ENCODE data around the gene RASA3. TPM values are rescaled to one million over a fixed set of nuclear protein-coding genes. Genes with fewer than 3 reads are reported as not detected.

Gene RASA3
- total and polyA plus RNA-seq, 5 donors from 2014 or later: 93.8 to 265 (median 99.6) TPM

- DNase-seq (no peak), ATAC-seq (ENCODE audit: low read depth in 2 of 2) (no peak)
- peaks cover 33% of the 10 kb centered on the region for H3K36me3 Mint-ChIP-seq
- H3K4me3 ChIP-seq (ENCODE audit: low read depth, low read length): no peak overlapping the region
- peaks cover 0 to 6% (median 0%) of the 10 kb centered on the region in 7 donors for H3K9me3 Mint-ChIP-seq
- H3K4me1 Mint-ChIP-seq: peaks cover 5 to 55% (median 26%) of the 10 kb centered on the region in 4 donors
- no peaks in the 10 kb centered on the region for H3K27me3 Mint-ChIP-seq
- no peak overlapping the region for H3K27ac Mint-ChIP-seq
- H3K36me3 ChIP-seq (ENCODE audit: control insufficient read depth, insufficient read depth, low read length): peaks cover 66% of the 10 kb centered on the region
- no peaks in the 10 kb centered on the region for H3K9me3 ChIP-seq (ENCODE audit: control insufficient read depth in 2 of 2, low read length in 2 of 2)
- H3K27ac ChIP-seq (ENCODE audit: insufficient read depth, low read length, poor library complexity, severe bottlenecking): no peak overlapping the region
- peaks cover 20% of the 10 kb centered on the region for H3K4me1 ChIP-seq (ENCODE audit: control insufficient read depth, insufficient read depth, low read length, poor library complexity, severe bottlenecking)
- H3K4me3 Mint-ChIP-seq: peak overlapping the region in 1 of 4 donors; percentile 70
- H3K27me3 ChIP-seq (ENCODE audit: control insufficient read depth, insufficient read depth, low read length): no peaks in the 10 kb centered on the region
Observed at GRCh38 chr13:114073881-114074612, 58.4 kb downstream of the RASA3 start.

- Histone ChIP-seq H3K4me1 (ENCODE audit: control insufficient read depth, insufficient read depth, low read length, poor library complexity, severe bottlenecking) (peaks cover 21% of the 10 kb centered on the region), H3K27ac (ENCODE audit: insufficient read depth, low read length, poor library complexity, severe bottlenecking) (no peak overlapping the region), H3K36me3 (ENCODE audit: control insufficient read depth, insufficient read depth, low read length) (peaks cover 61% of the 10 kb centered on the region), H3K27me3 (ENCODE audit: control insufficient read depth, insufficient read depth, low read length) (no peaks in the 10 kb centered on the region), H3K9me3 (ENCODE audit: control insufficient read depth in 2 of 2, low read length in 2 of 2) (no peaks in the 10 kb centered on the region), H3K4me3 (ENCODE audit: low read depth, low read length) (no peak overlapping the region)
- H3K27me3 Mint-ChIP-seq: no peaks in the 10 kb centered on the region
- peak overlapping the region in 2 of 3 donors; percentile 47 to 60 for H3K27ac Mint-ChIP-seq
- peaks cover 35% of the 10 kb centered on the region for H3K36me3 Mint-ChIP-seq
- peaks cover 10 to 56% (median 34%) of the 10 kb centered on the region in 4 donors for H3K4me1 Mint-ChIP-seq
- ATAC-seq (ENCODE audit: low read depth in 2 of 2) (no peak), DNase-seq (no peak)
- H3K4me3 Mint-ChIP-seq: peak overlapping the region in 1 of 4 donors; percentile 41
- H3K9me3 Mint-ChIP-seq: peaks cover 0 to 5% (median 0%) of the 10 kb centered on the region in 7 donors
Observed at GRCh38 chr13:114072421-114072820, 60.0 kb downstream of the RASA3 start.

GRCh38 chr13:114071991-114072390 lies 60.4 kb downstream of the RASA3 start:
- H3K4me1 Mint-ChIP-seq: peaks cover 12 to 56% (median 34%) of the 10 kb centered on the region in 4 donors
- H3K4me3 Mint-ChIP-seq: peak overlapping the region in 2 of 4 donors; percentile 41 to 70
- ATAC-seq (ENCODE audit: low read depth in 2 of 2): no peak
- H3K27ac ChIP-seq (ENCODE audit: insufficient read depth, low read length, poor library complexity, severe bottlenecking): no peak overlapping the region
- peaks cover 60% of the 10 kb centered on the region for H3K36me3 ChIP-seq (ENCODE audit: control insufficient read depth, insufficient read depth, low read length)
- H3K9me3 ChIP-seq (ENCODE audit: control insufficient read depth in 2 of 2, low read length in 2 of 2): no peaks in the 10 kb centered on the region
- peaks cover 35% of the 10 kb centered on the region for H3K36me3 Mint-ChIP-seq
- peaks cover 26% of the 10 kb centered on the region for H3K4me1 ChIP-seq (ENCODE audit: control insufficient read depth, insufficient read depth, low read length, poor library complexity, severe bottlenecking)
- DNase-seq: no peak
- H3K27ac Mint-ChIP-seq: peak overlapping the region; percentile 31 to 60 (median 47)
- H3K27me3 Mint-ChIP-seq: no peaks in the 10 kb centered on the region
- H3K4me3 ChIP-seq (ENCODE audit: low read depth, low read length): no peak overlapping the region
- H3K27me3 ChIP-seq (ENCODE audit: control insufficient read depth, insufficient read depth, low read length): no peaks in the 10 kb centered on the region
- peaks cover 0 to 5% (median 0%) of the 10 kb centered on the region in 7 donors for H3K9me3 Mint-ChIP-seq

GRCh38 chr13:114071410-114071809 lies 61.0 kb downstream of the RASA3 start:
- H3K27ac Mint-ChIP-seq: peak overlapping the region; percentile 29 to 84 (median 79)
- no peaks in the 10 kb centered on the region for H3K27me3 Mint-ChIP-seq
- peaks cover 54% of the 10 kb centered on the region for H3K36me3 ChIP-seq (ENCODE audit: control insufficient read depth, insufficient read depth, low read length)
- DNase-seq (no peak), ATAC-seq (ENCODE audit: low read depth in 2 of 2) (no peak)
- H3K4me3 Mint-ChIP-seq: no peak overlapping the region
- no peak overlapping the region for H3K27ac ChIP-seq (ENCODE audit: insufficient read depth, low read length, poor library complexity, severe bottlenecking)
- H3K9me3 Mint-ChIP-seq: peaks cover 0 to 7% (median 0%) of the 10 kb centered on the region in 7 donors
- H3K36me3 Mint-ChIP-seq: peaks cover 35% of the 10 kb centered on the region
- H3K4me1 ChIP-seq (ENCODE audit: control insufficient read depth, insufficient read depth, low read length, poor library complexity, severe bottlenecking): peaks cover 31% of the 10 kb centered on the region
- no peak overlapping the region for H3K4me3 ChIP-seq (ENCODE audit: low read depth, low read length)
- no peaks in the 10 kb centered on the region for H3K9me3 ChIP-seq (ENCODE audit: control insufficient read depth in 2 of 2, low read length in 2 of 2)
- no peaks in the 10 kb centered on the region for H3K27me3 ChIP-seq (ENCODE audit: control insufficient read depth, insufficient read depth, low read length)
- H3K4me1 Mint-ChIP-seq: peaks cover 7 to 55% (median 32%) of the 10 kb centered on the region in 4 donors

- Histone ChIP-seq H3K9me3 (ENCODE audit: control insufficient read depth in 2 of 2, low read length in 2 of 2) (no peaks in the 10 kb centered on the region), H3K4me1 (ENCODE audit: control insufficient read depth, insufficient read depth, low read length, poor library complexity, severe bottlenecking) (peaks cover 43% of the 10 kb centered on the region), H3K4me3 (ENCODE audit: low read depth, low read length) (no peak overlapping the region), H3K27me3 (ENCODE audit: control insufficient read depth, insufficient read depth, low read length) (no peaks in the 10 kb centered on the region), H3K27ac (ENCODE audit: insufficient read depth, low read length, poor library complexity, severe bottlenecking) (peak overlapping the region; percentile 23), H3K36me3 (ENCODE audit: control insufficient read depth, insufficient read depth, low read length) (peaks cover 48% of the 10 kb centered on the region)
- Mint-ChIP-seq H3K27me3 (no peaks in the 10 kb centered on the region), H3K9me3 (peaks cover 0 to 5% (median 0%) of the 10 kb centered on the region in 7 donors), H3K36me3 (peaks cover 34% of the 10 kb centered on the region), H3K4me3 (no peak overlapping the region), H3K4me1 (peaks cover 7 to 64% (median 39%) of the 10 kb centered on the region in 4 donors), H3K27ac (no peak overlapping the region)
- DNase-seq (no peak), ATAC-seq (ENCODE audit: low read depth in 2 of 2) (no peak)
Observed at GRCh38 chr13:114070098-114070799, 62.2 kb downstream of the RASA3 start.

GRCh38 chr13:114069376-114070097 lies 62.9 kb downstream of the RASA3 start:
- H3K9me3 ChIP-seq (ENCODE audit: control insufficient read depth in 2 of 2, low read length in 2 of 2): no peaks in the 10 kb centered on the region
- DNase-seq: no peak

GRCh38 chr13:114068656-114069318 lies 63.6 kb downstream of the RASA3 start:
- H3K27ac ChIP-seq (ENCODE audit: insufficient read depth, low read length, poor library complexity, severe bottlenecking): peak overlapping the region; percentile 70

More at GRCh38 chr13:114069376-114070097, 62.9 kb downstream of the RASA3 start:
- ATAC-seq (ENCODE audit: low read depth in 2 of 2): no peak
- Histone ChIP-seq H3K4me1 (ENCODE audit: control insufficient read depth, insufficient read depth, low read length, poor library complexity, severe bottlenecking) (peaks cover 50% of the 10 kb centered on the region), H3K4me3 (ENCODE audit: low read depth, low read length) (no peak overlapping the region), H3K27ac (ENCODE audit: insufficient read depth, low read length, poor library complexity, severe bottlenecking) (no peak overlapping the region), H3K27me3 (ENCODE audit: control insufficient read depth, insufficient read depth, low read length) (no peaks in the 10 kb centered on the region), H3K36me3 (ENCODE audit: control insufficient read depth, insufficient read depth, low read length) (peaks cover 41% of the 10 kb centered on the region)
- Mint-ChIP-seq H3K4me1 (peaks cover 7 to 68% (median 42%) of the 10 kb centered on the region in 4 donors), H3K27ac (no peak overlapping the region), H3K27me3 (no peaks in the 10 kb centered on the region), H3K4me3 (no peak overlapping the region), H3K9me3 (peaks cover 0 to 5% (median 0%) of the 10 kb centered on the region in 7 donors), H3K36me3 (peaks cover 30% of the 10 kb centered on the region)

More at GRCh38 chr13:114068656-114069318, 63.6 kb downstream of the RASA3 start:
- Mint-ChIP-seq H3K27ac (peak overlapping the region; percentile 92 to 97 (median 93)), H3K9me3 (peaks cover 0 to 5% (median 0%) of the 10 kb centered on the region in 7 donors), H3K4me1 (peaks cover 7 to 72% (median 44%) of the 10 kb centered on the region in 4 donors), H3K27me3 (no peaks in the 10 kb centered on the region), H3K36me3 (peaks cover 27% of the 10 kb centered on the region), H3K4me3 (peak overlapping the region; percentile 63 to 94 (median 82))
- Histone ChIP-seq H3K27me3 (ENCODE audit: control insufficient read depth, insufficient read depth, low read length) (no peaks in the 10 kb centered on the region), H3K4me3 (ENCODE audit: low read depth, low read length) (no peak overlapping the region), H3K4me1 (ENCODE audit: control insufficient read depth, insufficient read depth, low read length, poor library complexity, severe bottlenecking) (peaks cover 55% of the 10 kb centered on the region), H3K36me3 (ENCODE audit: control insufficient read depth, insufficient read depth, low read length) (peaks cover 34% of the 10 kb centered on the region), H3K9me3 (ENCODE audit: control insufficient read depth in 2 of 2, low read length in 2 of 2) (no peaks in the 10 kb centered on the region)
- ATAC-seq (ENCODE audit: low read depth in 2 of 2): no peak
- DNase-seq: no peak

Measured in CD4-positive, CD25-positive, alpha-beta regulatory T cell (primary cell).